Breast epithelium (tissue), 4 donors: ENCODE measurements around the gene RYR3. TPM values are rescaled to one million over a fixed set of nuclear protein-coding genes. Genes with fewer than 3 reads are reported as not detected.

Source experiments
- DNase-seq, 2 donors: peaks; one replicate each; pipeline ENCODE4 v3.0.0-alpha.2; 2019; ENCODE audit warnings: low spot score in 2 of 2
- H3K27ac ChIP-seq, 2 donors: fragments of 200-600 bp; sonication (generic) in 1 of 2; one replicate each; pipeline ENCODE4 v1.5.1; 2016 to 2019; ENCODE audit warnings: mild to moderate bottlenecking in 1 of 2
- H3K27me3 ChIP-seq, 2 donors: fragments of 200-600 bp; sonication (generic) in 1 of 2; one replicate each; pipeline versions ENCODE4 v1.5.1 to v1.6.0; 2017 to 2019; ENCODE audit warnings: control low read depth in 1 of 2, mild to moderate bottlenecking in 1 of 2
- H3K36me3 ChIP-seq: fragments of 200-600 bp; one replicate; pipeline ENCODE4 v1.5.1; 2019
- H3K4me1 ChIP-seq, 2 donors: fragments of 200-600 bp; sonication (generic); one replicate each; pipeline ENCODE4 v1.5.1; 2016 to 2019; ENCODE audit warnings: control low read depth in 1 of 2
- H3K4me3 ChIP-seq, 3 donors: fragments of 200-600 bp; sonication (generic); 1 replicate in 2 of 3; 2 replicates in 1 of 3; pipeline ENCODE4 v1.5.1; 2016 to 2019; ENCODE audit warnings: mild to moderate bottlenecking in 3 of 3, moderate library complexity in 2 of 3
- H3K9me3 ChIP-seq, 2 donors: fragments of 200-600 bp; sonication (generic) in 1 of 2; one replicate each; pipeline ENCODE4 v1.5.1; 2016 to 2019; ENCODE audit warnings: control low read depth in 1 of 2
- POLR2A ChIP-seq: fragments of 450-650 bp; IDR thresholded peaks from one replicate; pipeline ENCODE4 v1.6.1; 2016; ENCODE audit warnings: antibody characterized with exemption, mild to moderate bottlenecking, moderate library complexity
- POLR2AphosphoS5 ChIP-seq, 3 donors: sonication (generic); formaldehyde crosslinking; IDR thresholded peaks; one replicate each; pipeline ENCODE4 v1.6.1; 2017; ENCODE audit warnings: antibody characterized with exemption in 3 of 3
- intact Hi-C: fragments of 100-400 bp; cut with DNase I; formaldehyde crosslinking; loops from one replicate; pipeline ENCODE4 v1.15.1; 2023; ENCODE audit warnings: low total_unique reads
- total RNA-seq, 3 donors: library from RNA; depleted of rRNA; stranded (reverse); fragments of >200 nt; gene quantifications; one replicate each; pipeline ENCODE4 v1.1.0, GENCODE V29; 2016
- TF ChIP-seq, protein P1 (sequence below), 3 donors: fragments of 450-650 bp; IDR thresholded peaks; one replicate each; pipeline ENCODE4 v1.5.1; 2016 to 2017; ENCODE audit warnings: antibody characterized with exemption in 3 of 3, mild to moderate bottlenecking in 3 of 3, moderate library complexity in 3 of 3

Gene RYR3
- total RNA-seq, 3 donors from 2014 or later: 1.8 to 4.2 (median 2.6) TPM

DNA sequence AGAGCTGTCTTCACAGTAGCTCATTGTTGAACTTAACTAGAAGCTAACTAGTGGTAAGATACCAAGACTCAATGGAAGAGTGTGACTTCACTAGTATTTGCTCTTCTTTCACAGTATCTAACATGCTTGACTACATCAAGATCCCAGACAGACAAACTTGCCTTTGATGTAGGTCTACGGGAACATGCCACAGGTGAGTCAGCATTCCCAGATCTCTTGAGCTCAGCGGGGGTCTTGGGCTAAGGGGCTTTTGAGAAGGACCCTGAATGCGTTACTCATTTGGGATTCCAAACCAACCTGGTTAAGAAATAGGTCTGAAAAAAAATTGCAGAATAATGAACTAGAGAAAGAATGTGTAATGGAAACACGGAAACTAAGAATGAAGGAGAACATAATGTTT, 222.4 kb downstream of the RYR3 start:
- DNase-seq: no peak

DNA sequence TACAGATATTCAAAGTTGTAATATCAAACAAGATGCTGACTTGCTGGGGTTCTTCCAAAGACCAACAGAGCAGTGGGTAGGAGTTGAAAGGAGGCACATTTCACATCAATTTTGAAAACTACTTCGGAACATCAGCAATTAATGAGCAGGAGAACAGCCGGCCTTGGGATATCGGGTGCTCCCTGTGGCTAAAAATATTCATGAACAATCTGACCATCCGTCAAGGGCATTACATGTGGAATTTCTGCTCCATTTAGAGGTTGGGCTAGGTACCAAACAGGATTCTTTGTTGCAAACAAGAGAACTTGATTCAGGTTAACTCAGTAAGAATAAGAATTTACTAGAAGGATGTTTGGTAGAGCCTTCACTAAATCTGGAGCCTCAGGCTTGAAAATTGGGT, 223.9 kb downstream of the RYR3 start:
- TF ChIP-seq, protein P1, sequence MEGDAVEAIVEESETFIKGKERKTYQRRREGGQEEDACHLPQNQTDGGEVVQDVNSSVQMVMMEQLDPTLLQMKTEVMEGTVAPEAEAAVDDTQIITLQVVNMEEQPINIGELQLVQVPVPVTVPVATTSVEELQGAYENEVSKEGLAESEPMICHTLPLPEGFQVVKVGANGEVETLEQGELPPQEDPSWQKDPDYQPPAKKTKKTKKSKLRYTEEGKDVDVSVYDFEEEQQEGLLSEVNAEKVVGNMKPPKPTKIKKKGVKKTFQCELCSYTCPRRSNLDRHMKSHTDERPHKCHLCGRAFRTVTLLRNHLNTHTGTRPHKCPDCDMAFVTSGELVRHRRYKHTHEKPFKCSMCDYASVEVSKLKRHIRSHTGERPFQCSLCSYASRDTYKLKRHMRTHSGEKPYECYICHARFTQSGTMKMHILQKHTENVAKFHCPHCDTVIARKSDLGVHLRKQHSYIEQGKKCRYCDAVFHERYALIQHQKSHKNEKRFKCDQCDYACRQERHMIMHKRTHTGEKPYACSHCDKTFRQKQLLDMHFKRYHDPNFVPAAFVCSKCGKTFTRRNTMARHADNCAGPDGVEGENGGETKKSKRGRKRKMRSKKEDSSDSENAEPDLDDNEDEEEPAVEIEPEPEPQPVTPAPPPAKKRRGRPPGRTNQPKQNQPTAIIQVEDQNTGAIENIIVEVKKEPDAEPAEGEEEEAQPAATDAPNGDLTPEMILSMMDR (IDR thresholded peaks at IDR 0.05): no peak
- TF ChIP-seq POLR2A (no peak), POLR2AphosphoS5 (IDR thresholded peaks at IDR 0.05) (no peak)
- H3K9me3 ChIP-seq: no peaks in the 10 kb centered on the region
- no peaks in the 10 kb centered on the region for H3K36me3 ChIP-seq
- H3K27me3 ChIP-seq: no peaks in the 10 kb centered on the region
- H3K4me3 ChIP-seq: no peak overlapping the region
- intact Hi-C loops: no loop called here
- H3K27ac ChIP-seq: no peak overlapping the region
- DNase-seq: no peak
- H3K4me1 ChIP-seq: no peaks in the 10 kb centered on the region

More for the DNA sequence above, 222.4 kb downstream of the RYR3 start:
- no peaks in the 10 kb centered on the region for H3K36me3 ChIP-seq
- TF ChIP-seq, protein P1 (IDR thresholded peaks at IDR 0.05): no peak
- no peak overlapping the region for H3K4me3 ChIP-seq
- no peak overlapping the region for H3K27ac ChIP-seq
- H3K9me3 ChIP-seq: no peaks in the 10 kb centered on the region
- intact Hi-C loops: no loop called here
- no peaks in the 10 kb centered on the region for H3K4me1 ChIP-seq
- H3K27me3 ChIP-seq: no peaks in the 10 kb centered on the region

DNA sequence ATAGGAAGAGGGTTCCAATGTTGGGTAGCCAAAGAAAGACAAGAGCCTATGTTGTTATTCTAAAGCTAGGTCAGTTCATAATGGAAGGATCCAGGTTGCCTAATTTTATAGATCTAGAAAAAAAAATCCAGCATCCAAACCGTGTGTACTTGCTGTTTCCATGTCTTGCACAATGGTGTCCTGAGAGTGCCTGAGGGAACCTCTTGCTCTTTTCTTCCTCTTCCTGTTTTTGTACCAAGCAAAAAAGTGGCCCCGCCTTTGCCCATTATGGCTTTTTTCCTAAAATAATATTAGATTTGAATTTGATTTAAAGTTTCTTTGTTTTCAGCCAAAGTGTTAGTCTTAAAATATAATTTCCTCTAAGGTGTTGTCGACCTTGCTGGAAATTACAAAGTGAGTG, 224.4 kb downstream of the RYR3 start:
- H3K9me3 ChIP-seq: no peaks in the 10 kb centered on the region
- H3K27ac ChIP-seq: no peak overlapping the region
- H3K27me3 ChIP-seq: no peaks in the 10 kb centered on the region
- H3K36me3 ChIP-seq: no peaks in the 10 kb centered on the region
- H3K4me3 ChIP-seq: no peak overlapping the region
- TF ChIP-seq, protein P1 (IDR thresholded peaks at IDR 0.05): no peak
- DNase-seq: no peak
- no peaks in the 10 kb centered on the region for H3K4me1 ChIP-seq
- intact Hi-C loops: no loop called here

DNA sequence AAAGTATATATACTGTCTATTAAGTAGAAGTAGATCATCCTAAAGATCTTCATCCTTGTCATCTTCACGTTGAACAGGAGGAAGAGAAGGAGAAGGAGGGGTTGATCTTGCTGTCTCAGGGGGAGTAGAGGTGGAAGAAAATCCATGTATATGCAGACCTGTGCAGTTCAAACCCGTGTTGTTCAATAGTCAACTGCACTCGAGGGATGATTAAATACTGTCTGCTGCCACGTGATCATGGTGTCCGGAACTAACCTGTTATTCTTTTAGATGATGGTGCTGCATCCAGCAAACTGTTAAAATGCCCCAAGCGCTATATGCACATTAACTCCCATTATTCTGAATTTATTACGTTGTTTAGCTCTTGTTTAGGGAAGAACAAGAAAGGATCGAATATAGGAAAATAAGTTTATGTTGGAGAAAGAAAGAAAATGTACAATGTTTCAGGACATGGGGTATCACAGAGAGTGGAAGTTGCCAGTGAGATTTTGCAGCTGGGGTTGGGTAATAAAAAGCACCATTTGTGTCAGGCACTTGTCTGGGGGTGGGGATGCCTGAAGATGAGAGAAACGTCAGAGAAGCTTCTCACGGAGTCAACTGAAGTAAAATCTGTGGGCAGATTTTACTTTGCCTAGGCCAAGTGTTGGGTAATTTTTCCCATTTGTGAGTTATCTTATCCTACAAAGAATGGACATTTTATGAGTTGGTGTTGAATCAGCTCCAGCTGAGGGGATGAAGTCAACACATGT, 229.2 kb downstream of the RYR3 start:
- Histone ChIP-seq H3K27me3 (no peaks in the 10 kb centered on the region), H3K27ac (no peak overlapping the region), H3K36me3 (no peaks in the 10 kb centered on the region), H3K4me3 (no peak overlapping the region), H3K9me3 (no peaks in the 10 kb centered on the region), H3K4me1 (no peaks in the 10 kb centered on the region)
- no peak for DNase-seq
- intact Hi-C loops: no loop called here
- TF ChIP-seq, protein P1 (IDR thresholded peaks at IDR 0.05): no peak
- TF ChIP-seq POLR2AphosphoS5 (IDR thresholded peaks at IDR 0.05) (no peak), POLR2A (no peak)

DNA sequence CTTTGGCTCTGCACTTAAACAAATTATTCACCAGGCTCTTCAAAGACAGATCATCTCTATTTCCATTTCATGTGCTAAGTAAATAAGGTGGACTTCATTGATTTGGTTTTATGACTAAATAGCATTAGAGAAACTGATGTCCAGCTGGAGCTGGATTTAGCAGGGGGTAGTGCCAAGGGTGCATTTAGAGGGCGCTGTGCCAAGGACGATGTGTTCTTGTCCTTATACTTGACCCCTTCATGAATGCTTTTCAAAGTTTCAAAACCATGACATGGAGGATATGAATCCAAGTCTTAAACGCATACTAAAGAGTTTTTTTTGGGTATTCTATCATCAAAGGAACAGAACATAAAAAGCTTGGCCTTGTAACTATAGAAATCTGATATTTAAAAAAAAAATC, 233.2 kb downstream of the RYR3 start:
- no peaks in the 10 kb centered on the region for H3K4me1 ChIP-seq
- no peaks in the 10 kb centered on the region for H3K27me3 ChIP-seq
- intact Hi-C loops: no loop called here
- no peaks in the 10 kb centered on the region for H3K36me3 ChIP-seq
- TF ChIP-seq POLR2AphosphoS5 (IDR thresholded peaks at IDR 0.05) (no peak), POLR2A (no peak)
- TF ChIP-seq, protein P1 (IDR thresholded peaks at IDR 0.05): no peak
- H3K9me3 ChIP-seq: no peaks in the 10 kb centered on the region
- DNase-seq: no peak
- H3K4me3 ChIP-seq: no peak overlapping the region
- no peak overlapping the region for H3K27ac ChIP-seq
